Left lung (tissue), 10 donors: ENCODE results near the gene ACTN1. TPM values are rescaled to one million over a fixed set of nuclear protein-coding genes. Genes with fewer than 3 reads are reported as not detected.
A peak's percentile ranks its signal among the peaks of the same experiment; 100 is the strongest.

Experiments used
- ATAC-seq: fragments of 200-7000 bp; cut with Tn5 transposase; one replicate; pipeline ENCODE4 v1.9.1; 2020; ENCODE audit warnings: moderate library complexity
- DNase-seq, 4 donors: peaks; one replicate each; pipeline ENCODE4 v3.0.0-alpha.2; 2013 to 2020
- H3K27ac ChIP-seq, 2 donors: fragments of 200-600 bp; sonication (generic) in 1 of 2; one replicate each; pipeline versions ENCODE4 v1.5.0 to v1.8.0; 2020 to 2021
- H3K27me3 ChIP-seq, 2 donors: fragments of 200-600 bp; sonication (generic) in 1 of 2; one replicate each; pipeline versions ENCODE4 v1.5.0 to v1.8.0; 2020 to 2021
- H3K36me3 ChIP-seq, 2 donors: fragments of 200-600 bp; sonication (generic) in 1 of 2; one replicate each; pipeline versions ENCODE4 v1.5.0 to v1.8.0; 2020 to 2021
- H3K4me1 ChIP-seq, 2 donors: fragments of 200-600 bp; one replicate each; pipeline ENCODE4 v1.8.0; 2021
- H3K4me3 ChIP-seq, 2 donors: fragments of 200-600 bp; sonication (generic) in 1 of 2; one replicate each; pipeline versions ENCODE4 v1.5.0 to v1.8.0; 2020 to 2021; ENCODE audit warnings: mild to moderate bottlenecking in 1 of 2
- H3K9me3 ChIP-seq, 2 donors: fragments of 200-600 bp; sonication (generic) in 1 of 2; one replicate each; pipeline versions ENCODE4 v1.5.0 to v1.8.0; 2020 to 2021
- CTCF ChIP-seq, 2 donors: fragments of 200-600 bp; sonication (generic) in 1 of 2; IDR thresholded peaks; one replicate each; pipeline versions ENCODE4 v1.5.0 to v1.8.0; 2021; ENCODE audit warnings: antibody characterized with exemption in 2 of 2
- intact Hi-C, 2 donors: fragments of 100-400 bp; cut with DNase I; formaldehyde crosslinking; loops; one replicate each; pipeline versions ENCODE4 v1.11.2 to v1.14.2; 2022
- polyA plus RNA-seq, 6 donors: library from polyadenylated mRNA; unstranded; fragments of 120-200 nt; gene quantifications; one replicate each; pipeline ENCODE4 v1.2.1, GENCODE V29; 2013; ENCODE audit not compliant: insufficient read length in 6 of 6
- total RNA-seq, 2 donors: library from RNA; stranded (reverse); fragmentation: NEBNext Ultra II Directional; extraction: Animal tissue kit (Norgen Biotek cat#: 25700); gene quantifications; one replicate each; pipeline ENCODE4 v1.2.1, GENCODE V29; 2021
- donor health status: DM: no; HTN: yes; CAD: no.
- donor health status: DM: no; HTN: no; CAD: no.

The ACTN1 gene
- total and polyA plus RNA-seq, 8 donors: 125 to 225 (median 146) TPM

GRCh38 chr14:68905107-68905895 lies 73.8 kb downstream of the ACTN1 start:
- DNase-seq (no peak), ATAC-seq (no peak)
- Histone ChIP-seq H3K9me3 (no peaks in the 10 kb centered on the region), H3K4me3 (no peak overlapping the region), H3K27me3 (no peaks in the 10 kb centered on the region), H3K27ac (no peak overlapping the region), H3K4me1 (peaks cover 0 to 3% of the 10 kb centered on the region in 2 donors), H3K36me3 (peaks cover under 1 to 98% of the 10 kb centered on the region in 2 donors)
- no peak for TF ChIP-seq CTCF (IDR thresholded peaks at IDR 0.05)
- intact Hi-C loops: no loop called here

GRCh38 chr14:68902357-68902756 lies 76.7 kb downstream of the ACTN1 start:
- H3K27ac ChIP-seq: no peak overlapping the region
- DNase-seq: no peak
- intact Hi-C loops: no loop called here

GRCh38 chr14:68899033-68899603 lies 80.0 kb downstream of the ACTN1 start:
- H3K4me3 ChIP-seq: no peak overlapping the region
- H3K4me1 ChIP-seq: peaks cover 0 to 12% of the 10 kb centered on the region in 2 donors
- intact Hi-C loops: no loop called here
- H3K27ac ChIP-seq: no peak overlapping the region
- DNase-seq: no peak
- no peaks in the 10 kb centered on the region for H3K27me3 ChIP-seq
- ATAC-seq: no peak
- peaks cover 5 to 88% of the 10 kb centered on the region in 2 donors for H3K36me3 ChIP-seq
- no peak for TF ChIP-seq CTCF (IDR thresholded peaks at IDR 0.05)
- H3K9me3 ChIP-seq: no peaks in the 10 kb centered on the region

More at GRCh38 chr14:68902357-68902756, 76.7 kb downstream of the ACTN1 start:
- no peak for ATAC-seq
- H3K4me1 ChIP-seq: peaks cover 0 to 12% of the 10 kb centered on the region in 2 donors
- H3K4me3 ChIP-seq: no peak overlapping the region
- H3K9me3 ChIP-seq: no peaks in the 10 kb centered on the region
- peaks cover 5 to 89% of the 10 kb centered on the region in 2 donors for H3K36me3 ChIP-seq
- no peaks in the 10 kb centered on the region for H3K27me3 ChIP-seq
- TF ChIP-seq CTCF (IDR thresholded peaks at IDR 0.05): no peak

GRCh38 chr14:68898248-68899032 lies 80.7 kb downstream of the ACTN1 start:
- intact Hi-C loops: no loop called here
- Histone ChIP-seq H3K4me1 (peaks cover 0 to 12% of the 10 kb centered on the region in 2 donors), H3K9me3 (no peaks in the 10 kb centered on the region), H3K4me3 (no peak overlapping the region), H3K36me3 (peaks cover 5 to 88% of the 10 kb centered on the region in 2 donors), H3K27ac (peak overlapping the region in 1 of 2 donors; percentile 43), H3K27me3 (no peaks in the 10 kb centered on the region)
- no peak for TF ChIP-seq CTCF (IDR thresholded peaks at IDR 0.05)
- DNase-seq: no peak
- ATAC-seq: no peak
